K562 (cell line): ENCODE measurements around the gene DIP2A. TPM values are rescaled to one million over a fixed set of nuclear protein-coding genes. Genes with fewer than 3 reads are reported as not detected.

Experiments used
- HMG20B ChIP-seq: fragments of 250-450 bp; sonication (Bioruptor Pico); IDR thresholded peaks from 2 replicates; pipeline ENCODE4 v1.5.0; 2021; ENCODE audit warnings: mild to moderate bottlenecking
- KDM2B ChIP-seq: fragments of 250-450 bp; sonication (Bioruptor Pico); IDR thresholded peaks from 2 replicates; pipeline ENCODE4 v1.8.0; 2021; ENCODE audit warnings: mild to moderate bottlenecking, moderate library complexity
- KDM4B ChIP-seq, 2 experiments: fragments of 450-650 bp in 1 of 2; sonication (generic) in 1 of 2; IDR thresholded peaks; 2 replicates each; pipeline ENCODE4 v1.6.1; 2016 to 2017; ENCODE audit warnings: borderline replicate concordance in 2 of 2, antibody characterized with exemption in 1 of 2, low read depth in 1 of 2, mild to moderate bottlenecking in 1 of 2
- SREBF1 ChIP-seq: fragments of 150-350 bp; IDR thresholded peaks from 2 replicates; pipeline ENCODE4 v1.6.1; 2014; ENCODE audit warnings: antibody characterized with exemption, low read depth, low read length, borderline replicate concordance
- ZNF124 ChIP-seq: sonication (generic); formaldehyde crosslinking; IDR thresholded peaks from 2 replicates; pipeline ENCODE4 v1.8.1; 2022; ENCODE audit warnings: missing genetic modification reagents
- ZNF311 ChIP-seq: fragments of 250-450 bp; sonication (Bioruptor Pico); IDR thresholded peaks from 2 replicates; pipeline ENCODE4 v1.4.0; 2020; ENCODE audit warnings: mild to moderate bottlenecking, moderate library complexity
- polyA plus RNA-seq, 8 experiments: library from polyadenylated mRNA; depleted of rRNA in 4 of 8; stranded (reverse) in 5 of 8; unstranded in 3 of 8; fragments of >200 nt; fragmentation: Nextera tagmentation in 2 of 8; fragmentation: Illumina TruSeq in 1 of 8; extraction: Ambion mirVana in 2 of 8; extraction: Trizol in 1 of 8; gene quantifications; 2 replicates each; pipeline versions ENCODE4 v1.2.1 to v1.2.3, GENCODE V29; 2011 to 2014; ENCODE audit warnings: inconsistent platforms in 1 of 8, missing spikeins in 1 of 8
- total RNA-seq, 7 experiments: library from RNA; depleted of rRNA in 6 of 7; stranded (reverse); fragments of >200 nt in 6 of 7; fragmentation: Illumina TruSeq in 2 of 7; extraction: Trizol in 2 of 7; gene quantifications; 2 replicates each; pipeline versions ENCODE4 v1.2.1 to v1.2.3, GENCODE V29; 2011 to 2021; ENCODE audit warnings: low replicate concordance in 1 of 7
- TF ChIP-seq, protein P1 (sequence below), 2 experiments: fragments of 450-650 bp in 1 of 2; IDR thresholded peaks; 2 replicates each; pipeline ENCODE4 v1.6.1; 2011 to 2017; ENCODE audit warnings: low read depth in 2 of 2, antibody characterized with exemption in 1 of 2, borderline replicate concordance in 1 of 2, low read length in 1 of 2, mild to moderate bottlenecking in 1 of 2, mixed read lengths in 1 of 2; ENCODE audit not compliant: control insufficient read depth in 1 of 2

The DIP2A gene
- total and polyA plus RNA-seq, 9 of the 15 experiments (the other 6 are each of a cell fraction or from before 2014, with no cell fraction given) = 4.3 to 34.5 (median 20.3) TPM

DNA sequence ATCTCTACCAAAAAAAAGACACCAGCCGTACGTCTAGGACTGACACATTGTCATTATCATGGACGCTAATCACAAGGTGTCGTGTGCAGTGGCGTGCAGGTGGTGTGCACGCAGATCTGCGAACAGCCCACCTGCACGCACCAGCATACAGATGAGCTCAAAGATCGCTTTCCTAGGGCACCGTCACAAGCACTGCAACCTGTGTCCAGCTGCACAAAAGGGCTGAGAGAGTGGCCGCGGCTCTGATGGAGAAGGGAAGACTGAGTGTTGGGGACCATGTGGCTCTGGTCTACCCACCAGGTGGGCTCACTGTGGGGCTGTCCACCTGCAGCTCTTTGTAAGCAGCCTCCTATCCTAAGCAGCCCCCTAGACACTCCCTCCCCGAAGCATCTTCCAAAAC lies 95.3 kb downstream of the DIP2A start (continued):
- TF ChIP-seq, protein P1, sequence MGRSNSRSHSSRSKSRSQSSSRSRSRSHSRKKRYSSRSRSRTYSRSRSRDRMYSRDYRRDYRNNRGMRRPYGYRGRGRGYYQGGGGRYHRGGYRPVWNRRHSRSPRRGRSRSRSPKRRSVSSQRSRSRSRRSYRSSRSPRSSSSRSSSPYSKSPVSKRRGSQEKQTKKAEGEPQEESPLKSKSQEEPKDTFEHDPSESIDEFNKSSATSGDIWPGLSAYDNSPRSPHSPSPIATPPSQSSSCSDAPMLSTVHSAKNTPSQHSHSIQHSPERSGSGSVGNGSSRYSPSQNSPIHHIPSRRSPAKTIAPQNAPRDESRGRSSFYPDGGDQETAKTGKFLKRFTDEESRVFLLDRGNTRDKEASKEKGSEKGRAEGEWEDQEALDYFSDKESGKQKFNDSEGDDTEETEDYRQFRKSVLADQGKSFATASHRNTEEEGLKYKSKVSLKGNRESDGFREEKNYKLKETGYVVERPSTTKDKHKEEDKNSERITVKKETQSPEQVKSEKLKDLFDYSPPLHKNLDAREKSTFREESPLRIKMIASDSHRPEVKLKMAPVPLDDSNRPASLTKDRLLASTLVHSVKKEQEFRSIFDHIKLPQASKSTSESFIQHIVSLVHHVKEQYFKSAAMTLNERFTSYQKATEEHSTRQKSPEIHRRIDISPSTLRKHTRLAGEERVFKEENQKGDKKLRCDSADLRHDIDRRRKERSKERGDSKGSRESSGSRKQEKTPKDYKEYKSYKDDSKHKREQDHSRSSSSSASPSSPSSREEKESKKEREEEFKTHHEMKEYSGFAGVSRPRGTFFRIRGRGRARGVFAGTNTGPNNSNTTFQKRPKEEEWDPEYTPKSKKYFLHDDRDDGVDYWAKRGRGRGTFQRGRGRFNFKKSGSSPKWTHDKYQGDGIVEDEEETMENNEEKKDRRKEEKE (IDR thresholded peaks at IDR 0.05; ENCODE audit: borderline replicate concordance in 1 of 2, control insufficient read depth in 1 of 2, low read depth in 2 of 2, low read length in 1 of 2) = no peak
- TF ChIP-seq HMG20B (CRISPR knock-in tag) (no peak), KDM2B (no peak), ZNF124 (CRISPR knock-in tag) (no peak), KDM4B (IDR thresholded peaks at IDR 0.05; ENCODE audit: borderline replicate concordance in 2 of 2, low read depth in 1 of 2) (no peak), ZNF311 (no peak), SREBF1 (no peak)
